ENCODE data around the gene YIPF1.

DNA sequence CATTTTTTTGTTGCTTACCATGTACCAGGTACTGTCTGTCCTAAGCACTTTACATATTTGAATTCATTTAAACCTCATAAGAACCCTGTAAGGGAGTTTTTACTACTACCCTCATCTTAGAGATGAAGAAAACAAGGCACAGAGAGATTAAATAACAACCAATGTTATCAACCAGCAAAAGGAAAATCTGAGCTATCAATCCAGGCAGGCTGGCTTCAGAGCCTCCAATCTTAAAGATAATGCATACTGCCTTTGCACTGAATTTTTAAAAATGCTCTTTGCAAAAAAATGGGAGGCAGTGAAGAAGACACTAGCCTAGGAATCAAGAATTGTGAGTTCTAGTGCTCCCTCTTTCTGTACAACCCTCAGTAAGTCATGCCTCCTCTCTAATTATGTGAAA lies 70.2 kb downstream of the YIPF1 start:
- TF ChIP-seq EZH2 (IDR thresholded peaks at IDR 0.05) = no peak
- no peak for TF ChIP-seq CTCF (IDR thresholded peaks at IDR 0.05)
- TF ChIP-seq EZH2phosphoT487 (IDR thresholded peaks at IDR 0.05) = no peak
